Subcutaneous adipose tissue (tissue), 4 donors: ENCODE measurements around the gene TUBGCP2. TPM values are rescaled to one million over a fixed set of nuclear protein-coding genes. Genes with fewer than 3 reads are reported as not detected.

Experiments used
- CTCF ChIP-seq: fragments of 450-650 bp; IDR thresholded peaks from one replicate; pipeline ENCODE4 v1.5.1; 2016; ENCODE audit warnings: low read depth, mild to moderate bottlenecking, control low read depth, antibody characterized with exemption, moderate library complexity
- total RNA-seq, 4 donors: library from RNA; depleted of rRNA; stranded (reverse); fragments of >200 nt; gene quantifications; one replicate each; pipeline ENCODE4 v1.1.0, GENCODE V29; 2016

Gene TUBGCP2
- total RNA-seq, 4 donors from 2014 or later, result 24.5 to 43.9 (median 36.8) TPM

- TF ChIP-seq CTCF, result no peak
These were observed 13.0 kb downstream of the TUBGCP2 start for GRCh38 chr10:133295426-133296320.

DNA sequence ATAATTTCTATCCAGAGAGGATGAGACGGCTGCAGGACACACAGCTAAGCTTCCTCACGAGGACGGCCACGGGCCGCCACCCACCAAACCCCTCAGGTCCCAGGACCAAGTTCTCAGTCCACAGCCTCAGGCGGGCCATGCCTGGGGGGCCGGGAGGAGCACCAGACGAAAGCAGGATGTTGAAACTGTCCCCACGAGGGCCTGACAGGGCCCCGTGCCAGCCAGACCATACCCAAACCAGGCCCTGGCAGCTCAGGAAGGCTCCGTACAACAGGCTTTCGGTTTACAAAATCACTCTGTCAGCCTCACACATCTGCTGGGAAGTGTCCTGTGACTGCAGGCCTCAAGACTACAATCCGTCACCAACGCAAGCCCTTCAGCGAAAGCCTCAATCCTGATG is 14.5 kb downstream of the TUBGCP2 start:
- TF ChIP-seq CTCF, result no peak

- TF ChIP-seq CTCF, result no peak
These were observed 14.9 kb downstream of the TUBGCP2 start for GRCh38 chr10:133293810-133294119.

DNA sequence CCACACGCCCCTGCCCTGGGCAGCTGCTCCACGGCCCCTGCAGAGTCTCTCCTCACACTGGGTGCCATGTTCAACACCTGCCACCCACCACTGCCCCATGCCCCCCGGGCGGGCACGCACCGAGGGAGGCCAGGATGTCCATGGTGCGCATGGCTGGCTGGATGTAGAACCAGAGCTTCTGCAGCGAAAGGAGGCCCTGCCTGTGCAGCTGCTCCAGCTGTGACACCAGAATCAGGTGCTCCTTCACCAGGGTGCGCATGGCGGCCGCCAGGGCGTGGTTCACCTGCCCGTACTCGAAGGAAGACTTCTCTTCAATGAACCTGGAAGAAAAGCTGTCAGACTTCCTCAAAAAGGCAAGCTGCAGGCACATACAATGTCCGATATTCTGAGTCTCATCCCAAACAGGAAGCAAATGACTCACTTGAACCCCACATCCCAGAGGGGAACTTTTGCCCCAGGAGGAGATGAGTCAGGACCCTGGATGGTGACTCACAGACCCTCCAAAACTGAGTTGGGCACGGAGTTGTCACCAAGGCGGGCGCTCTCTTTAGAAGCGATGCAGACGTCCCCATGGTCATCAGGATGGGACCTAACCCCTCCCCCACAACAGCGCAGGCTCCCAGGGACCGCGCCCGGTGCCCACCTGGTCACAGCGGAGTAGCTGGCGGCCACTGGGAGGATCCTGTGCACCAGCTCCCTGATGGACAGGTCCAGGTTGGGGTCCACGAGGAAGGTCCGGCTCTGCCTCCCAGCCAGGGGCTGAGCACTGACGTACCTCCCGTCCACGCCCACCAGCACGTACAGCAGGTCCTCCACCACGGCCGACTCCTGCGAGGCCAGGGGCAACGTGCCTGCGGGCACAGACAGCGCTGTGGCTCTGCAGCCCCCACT is 15.5 kb downstream of the TUBGCP2 start:
- TF ChIP-seq CTCF, result no peak

- no peak for TF ChIP-seq CTCF
These were observed 18.9 kb downstream of the TUBGCP2 start for GRCh38 chr10:133289761-133290160.

DNA sequence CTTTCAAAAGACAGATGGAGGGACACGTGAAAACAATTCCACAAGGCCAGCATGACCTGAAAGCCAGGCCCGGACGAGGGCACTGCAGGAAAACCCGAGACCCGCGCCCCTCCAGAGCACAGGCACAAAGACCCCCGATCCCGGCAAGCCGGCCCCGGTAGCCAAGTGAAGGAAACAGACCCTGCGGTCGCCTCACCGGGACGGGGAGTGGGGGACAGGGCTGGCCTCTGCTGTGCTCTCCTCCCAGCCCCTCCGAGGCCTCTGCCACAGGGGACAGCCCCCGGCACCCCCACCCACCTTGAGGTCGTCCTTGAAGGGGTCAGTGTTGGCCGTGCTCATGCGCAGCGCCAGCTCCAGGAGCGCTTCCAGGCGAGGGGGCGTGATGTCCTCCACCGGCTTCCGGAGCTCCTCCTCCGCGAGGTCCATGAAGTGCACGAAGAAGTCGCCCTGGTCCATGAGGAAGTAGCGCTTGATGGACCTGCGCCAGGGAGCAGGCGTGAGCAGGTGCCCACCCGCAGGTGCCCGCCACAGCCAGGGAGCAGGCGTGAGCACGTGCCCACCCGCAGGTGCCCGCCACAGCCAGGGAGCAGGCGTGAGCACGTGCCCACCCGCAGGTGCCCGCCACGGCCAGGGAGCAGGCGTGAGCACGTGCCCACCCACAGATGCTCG is 20.7 kb downstream of the TUBGCP2 start:
- TF ChIP-seq CTCF, result no peak

GRCh38 chr10:133286366-133286765 is 22.3 kb downstream of the TUBGCP2 start:
- no peak for TF ChIP-seq CTCF
